Rectal smooth muscle tissue (tissue), 1 donor: Measurements from ENCODE around the gene FBXO24.
A peak's percentile ranks its signal among the peaks of the same experiment; 100 is the strongest.
"Not testable (repeated sequence)": the region's sequence is repeated elsewhere in the genome, so short reads cannot be mapped to it uniquely, and the experiment has no call there.

Experiments used
- H3K27ac ChIP-seq: one replicate; pipeline ENCODE4 v1.7.0; 2013; ENCODE audit warnings: low read depth, low read length, inconsistent platforms
- H3K27me3 ChIP-seq: one replicate; pipeline ENCODE4 v1.7.0; 2013; ENCODE audit warnings: low read length; ENCODE audit not compliant: control insufficient read depth, insufficient read depth
- H3K36me3 ChIP-seq: one replicate; pipeline ENCODE4 v1.7.0; 2013; ENCODE audit warnings: low read length; ENCODE audit not compliant: control insufficient read depth, insufficient read depth
- H3K4me1 ChIP-seq: one replicate; pipeline ENCODE4 v1.7.0; 2013; ENCODE audit warnings: low read length; ENCODE audit not compliant: control insufficient read depth, insufficient read depth
- H3K4me3 ChIP-seq: one replicate; pipeline ENCODE4 v1.7.0; 2013; ENCODE audit warnings: low read length
- H3K9ac ChIP-seq: one replicate; pipeline ENCODE4 v1.7.0; 2013; ENCODE audit warnings: low read length

The FBXO24 gene

GRCh38 chr7:100563100-100563564, 23.0 kb upstream of the FBXO24 start:
- no peaks in the 10 kb centered on the region for H3K27me3 ChIP-seq
- no peak overlapping the region for H3K27ac ChIP-seq
- H3K4me1 ChIP-seq: no peaks in the 10 kb centered on the region
- H3K36me3 ChIP-seq: peaks cover 3% of the 10 kb centered on the region
- no peak overlapping the region for H3K4me3 ChIP-seq
- no peak overlapping the region for H3K9ac ChIP-seq

GRCh38 chr7:100563809-100564400, 22.2 kb upstream of the FBXO24 start:
- Histone ChIP-seq H3K9ac (no peak overlapping the region), H3K4me1 (no peaks in the 10 kb centered on the region), H3K4me3 (no peak overlapping the region), H3K27me3 (no peaks in the 10 kb centered on the region), H3K36me3 (peaks cover 3% of the 10 kb centered on the region), H3K27ac (no peak overlapping the region)

GRCh38 chr7:100564405-100564804, 21.7 kb upstream of the FBXO24 start:
- H3K4me1 ChIP-seq, H3K27me3 ChIP-seq, H3K4me3 ChIP-seq, H3K27ac ChIP-seq, H3K9ac ChIP-seq, H3K36me3 ChIP-seq: not testable (repeated sequence)

GRCh38 chr7:100565133-100565571, 21.0 kb upstream of the FBXO24 start:
- no peak overlapping the region for H3K27ac ChIP-seq
- peaks cover 3% of the 10 kb centered on the region for H3K36me3 ChIP-seq
- H3K4me3 ChIP-seq: no peak overlapping the region
- no peaks in the 10 kb centered on the region for H3K4me1 ChIP-seq
- H3K27me3 ChIP-seq: no peaks in the 10 kb centered on the region
- H3K9ac ChIP-seq: no peak overlapping the region

- Histone ChIP-seq H3K27me3 (peaks cover 3% of the 10 kb centered on the region), H3K4me3 (no peak overlapping the region), H3K4me1 (no peaks in the 10 kb centered on the region), H3K9ac (no peak overlapping the region), H3K36me3 (peaks cover 3% of the 10 kb centered on the region), H3K27ac (no peak overlapping the region)
Measured at GRCh38 chr7:100566018-100566531, 20.1 kb upstream of the FBXO24 start.

- Histone ChIP-seq H3K4me1 (no peaks in the 10 kb centered on the region), H3K9ac (no peak overlapping the region), H3K4me3 (no peak overlapping the region), H3K27me3 (peaks cover 3% of the 10 kb centered on the region), H3K36me3 (peaks cover 3% of the 10 kb centered on the region), H3K27ac (no peak overlapping the region)
Measured at GRCh38 chr7:100567031-100567730, 18.9 kb upstream of the FBXO24 start.

- Histone ChIP-seq H3K27ac (no peak overlapping the region), H3K27me3 (peaks cover 3% of the 10 kb centered on the region), H3K4me3 (no peak overlapping the region), H3K36me3 (peaks cover 3% of the 10 kb centered on the region), H3K9ac (no peak overlapping the region), H3K4me1 (no peaks in the 10 kb centered on the region)
Measured at GRCh38 chr7:100567751-100568175, 18.4 kb upstream of the FBXO24 start.

- Histone ChIP-seq H3K9ac (no peak overlapping the region), H3K4me1 (no peaks in the 10 kb centered on the region), H3K4me3 (no peak overlapping the region), H3K27ac (no peak overlapping the region), H3K36me3 (peaks cover 3% of the 10 kb centered on the region), H3K27me3 (peaks cover 3% of the 10 kb centered on the region)
Measured at GRCh38 chr7:100568176-100568895, 17.8 kb upstream of the FBXO24 start.

- Histone ChIP-seq H3K4me1 (no peaks in the 10 kb centered on the region), H3K36me3 (peaks cover 3% of the 10 kb centered on the region), H3K9ac (no peak overlapping the region), H3K27me3 (peaks cover 3% of the 10 kb centered on the region), H3K4me3 (peak overlapping the region; percentile 54), H3K27ac (no peak overlapping the region)
Measured at GRCh38 chr7:100568896-100569844, 17.0 kb upstream of the FBXO24 start.

GRCh38 chr7:100570954-100571828, 14.9 kb upstream of the FBXO24 start:
- no peak overlapping the region for H3K4me3 ChIP-seq
- H3K27ac ChIP-seq: no peak overlapping the region
- peaks cover 3% of the 10 kb centered on the region for H3K27me3 ChIP-seq
- H3K9ac ChIP-seq: no peak overlapping the region
- H3K36me3 ChIP-seq: peaks cover 4% of the 10 kb centered on the region
- H3K4me1 ChIP-seq: no peaks in the 10 kb centered on the region

- peaks cover 8% of the 10 kb centered on the region for H3K36me3 ChIP-seq
Measured at GRCh38 chr7:100571829-100572116, 14.4 kb upstream of the FBXO24 start.

More at GRCh38 chr7:100571829-100572116, 14.4 kb upstream of the FBXO24 start:
- H3K27ac ChIP-seq: no peak overlapping the region
- peaks cover 3% of the 10 kb centered on the region for H3K27me3 ChIP-seq
- no peak overlapping the region for H3K9ac ChIP-seq
- no peaks in the 10 kb centered on the region for H3K4me1 ChIP-seq
- no peak overlapping the region for H3K4me3 ChIP-seq
